GM18907 (cell line): ENCODE data around the gene PIK3R1.

Experiments
- ATAC-seq: cut with Tn5 transposase; IDR thresholded peaks from one replicate; pipeline ENCODE4 v1.9.1; 2021; ENCODE audit warnings: mild to moderate bottlenecking, moderate library complexity; ENCODE audit not compliant: unreplicated experiment

Gene PIK3R1

GRCh38 chr5:68249520-68249919, 34.0 kb downstream of the PIK3R1 start:
- ATAC-seq = no peak

GRCh38 chr5:68250661-68251298, 35.2 kb downstream of the PIK3R1 start:
- ATAC-seq = no peak

- no peak for ATAC-seq
These were observed 35.8 kb downstream of the PIK3R1 start for GRCh38 chr5:68251386-68251785.

GRCh38 chr5:68251804-68252522, 36.4 kb downstream of the PIK3R1 start:
- no peak for ATAC-seq

- ATAC-seq = peak; percentile 62
These were observed 37.4 kb downstream of the PIK3R1 start for GRCh38 chr5:68252673-68253623.

GRCh38 chr5:68253624-68254585, 38.3 kb downstream of the PIK3R1 start:
- no peak for ATAC-seq

- no peak for ATAC-seq
These were observed 39.3 kb downstream of the PIK3R1 start for GRCh38 chr5:68254810-68255209.

GRCh38 chr5:68255305-68256120, 40.0 kb downstream of the PIK3R1 start:
- no peak for ATAC-seq

- ATAC-seq = no peak
These were observed 41.7 kb downstream of the PIK3R1 start for GRCh38 chr5:68257210-68257609.

- ATAC-seq = no peak
These were observed 43.0 kb downstream of the PIK3R1 start for GRCh38 chr5:68258531-68258930.

GRCh38 chr5:68259700-68260099, 44.1 kb downstream of the PIK3R1 start:
- ATAC-seq = no peak

- ATAC-seq = no peak
These were observed 44.9 kb downstream of the PIK3R1 start for GRCh38 chr5:68260467-68260866.

GRCh38 chr5:68261169-68261568, 45.6 kb downstream of the PIK3R1 start:
- ATAC-seq = no peak

GRCh38 chr5:68261569-68262065, 46.1 kb downstream of the PIK3R1 start:
- ATAC-seq = no peak

- ATAC-seq = no peak
These were observed 48.7 kb downstream of the PIK3R1 start for GRCh38 chr5:68264024-68264956.

GRCh38 chr5:68265347-68265746, 49.8 kb downstream of the PIK3R1 start:
- no peak for ATAC-seq

- ATAC-seq = no peak
These were observed 50.4 kb downstream of the PIK3R1 start for GRCh38 chr5:68265822-68266395.

- no peak for ATAC-seq
These were observed 50.9 kb downstream of the PIK3R1 start for GRCh38 chr5:68266457-68266856.
